Measurements from ENCODE around the gene UTP25.

GRCh38 chr1:209778102-209778501, 49.7 kb upstream of the UTP25 start:
- TF ChIP-seq CTCF (IDR thresholded peaks at IDR 0.05; ENCODE audit: low read depth, low read length) (no peak), EZH2phosphoT487 (IDR thresholded peaks at IDR 0.05; ENCODE audit: low read depth) (no peak)
